ENCODE results near the gene SLC25A45.
"Not testable (repeated sequence)": the region's sequence is repeated elsewhere in the genome, so short reads cannot be mapped to it uniquely, and the experiment has no call there.

SLC25A45 gene

GRCh38 chr11:65338676-65339075 lies 43.8 kb downstream of the SLC25A45 start:
- H3K4me3 ChIP-seq (ENCODE audit: low read length) = no peak overlapping the region
- TF ChIP-seq, protein P1, sequence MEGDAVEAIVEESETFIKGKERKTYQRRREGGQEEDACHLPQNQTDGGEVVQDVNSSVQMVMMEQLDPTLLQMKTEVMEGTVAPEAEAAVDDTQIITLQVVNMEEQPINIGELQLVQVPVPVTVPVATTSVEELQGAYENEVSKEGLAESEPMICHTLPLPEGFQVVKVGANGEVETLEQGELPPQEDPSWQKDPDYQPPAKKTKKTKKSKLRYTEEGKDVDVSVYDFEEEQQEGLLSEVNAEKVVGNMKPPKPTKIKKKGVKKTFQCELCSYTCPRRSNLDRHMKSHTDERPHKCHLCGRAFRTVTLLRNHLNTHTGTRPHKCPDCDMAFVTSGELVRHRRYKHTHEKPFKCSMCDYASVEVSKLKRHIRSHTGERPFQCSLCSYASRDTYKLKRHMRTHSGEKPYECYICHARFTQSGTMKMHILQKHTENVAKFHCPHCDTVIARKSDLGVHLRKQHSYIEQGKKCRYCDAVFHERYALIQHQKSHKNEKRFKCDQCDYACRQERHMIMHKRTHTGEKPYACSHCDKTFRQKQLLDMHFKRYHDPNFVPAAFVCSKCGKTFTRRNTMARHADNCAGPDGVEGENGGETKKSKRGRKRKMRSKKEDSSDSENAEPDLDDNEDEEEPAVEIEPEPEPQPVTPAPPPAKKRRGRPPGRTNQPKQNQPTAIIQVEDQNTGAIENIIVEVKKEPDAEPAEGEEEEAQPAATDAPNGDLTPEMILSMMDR (conservative IDR thresholded peaks at IDR 0.05; ENCODE audit: low read length) = no peak
- no peak for DNase-seq (ENCODE audit: low read depth)

DNA sequence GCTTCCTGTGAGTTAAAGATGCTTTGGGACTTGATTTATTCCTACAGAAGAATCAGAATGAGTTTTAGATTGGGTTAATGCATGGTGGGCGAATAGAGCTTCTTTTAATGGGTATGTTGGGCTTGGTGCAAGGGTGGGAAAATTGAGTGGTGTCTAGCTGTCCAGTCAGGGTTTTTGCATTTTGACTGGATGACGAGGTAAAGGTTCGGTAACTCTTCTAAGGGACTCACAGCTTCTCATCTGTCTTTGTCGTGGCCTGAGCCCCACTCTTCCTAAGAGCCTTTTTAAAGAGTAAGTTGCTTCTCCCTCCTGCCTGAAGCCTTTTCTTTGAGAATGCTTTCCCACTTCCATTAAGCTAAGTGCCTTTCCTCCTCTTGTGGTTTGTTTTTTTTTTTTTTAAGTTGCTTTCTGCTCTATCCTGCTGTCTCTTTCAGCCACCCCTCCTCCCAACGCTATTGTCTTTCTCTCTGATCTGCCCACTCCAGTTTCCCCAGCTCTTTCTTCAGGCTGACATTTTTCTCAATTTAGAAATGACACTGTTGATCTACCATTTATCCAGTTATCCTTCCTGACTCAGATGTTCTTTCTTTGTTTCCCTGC lies 47.6 kb downstream of the SLC25A45 start:
- TF ChIP-seq, protein P1 (conservative IDR thresholded peaks at IDR 0.05; ENCODE audit: low read length) = no peak
- H3K4me3 ChIP-seq (ENCODE audit: low read length) = peak overlapping the region; percentile 91
- DNase-seq (ENCODE audit: low read depth) = no peak

GRCh38 chr11:65332591-65332990 lies 49.9 kb downstream of the SLC25A45 start:
- not testable (repeated sequence) for H3K4me3 ChIP-seq (ENCODE audit: low read length); DNase-seq (ENCODE audit: low read depth)

DNA sequence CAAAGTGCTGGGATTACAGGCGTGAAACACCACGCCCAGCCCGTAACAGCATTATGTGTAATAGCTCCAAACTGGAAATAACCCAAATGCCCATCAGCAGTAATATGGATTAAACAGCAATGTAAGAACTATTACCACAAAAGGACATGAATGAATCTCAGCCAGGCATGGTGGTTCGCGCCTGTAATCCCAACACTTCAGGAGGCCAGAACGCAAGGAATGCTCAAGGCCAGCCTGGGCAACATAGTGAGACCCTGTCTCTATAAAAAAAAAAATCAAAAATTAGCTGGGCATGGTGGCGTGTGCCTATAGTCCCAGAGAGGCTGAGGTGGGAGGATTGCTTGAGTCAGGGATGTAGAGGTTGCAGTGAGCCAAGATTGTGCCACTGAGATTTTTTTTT lies 51.9 kb downstream of the SLC25A45 start:
- H3K4me3 ChIP-seq (ENCODE audit: low read length) = no peak overlapping the region
- TF ChIP-seq, protein P1 (conservative IDR thresholded peaks at IDR 0.05; ENCODE audit: low read length) = no peak

GRCh38 chr11:65329944-65330403 lies 52.5 kb downstream of the SLC25A45 start:
- TF ChIP-seq, protein P1 (conservative IDR thresholded peaks at IDR 0.05; ENCODE audit: low read length) = peak; percentile 76
- DNase-seq (ENCODE audit: low read depth) = peak; percentile 89
- H3K4me3 ChIP-seq (ENCODE audit: low read length) = no peak overlapping the region

More for the DNA sequence above, 51.9 kb downstream of the SLC25A45 start:
- DNase-seq (ENCODE audit: low read depth) = no peak

GRCh38 chr11:65329478-65329877 lies 53.0 kb downstream of the SLC25A45 start:
- TF ChIP-seq, protein P1 (conservative IDR thresholded peaks at IDR 0.05; ENCODE audit: low read length) = no peak
- H3K4me3 ChIP-seq (ENCODE audit: low read length) = no peak overlapping the region
- no peak for DNase-seq (ENCODE audit: low read depth)

DNA sequence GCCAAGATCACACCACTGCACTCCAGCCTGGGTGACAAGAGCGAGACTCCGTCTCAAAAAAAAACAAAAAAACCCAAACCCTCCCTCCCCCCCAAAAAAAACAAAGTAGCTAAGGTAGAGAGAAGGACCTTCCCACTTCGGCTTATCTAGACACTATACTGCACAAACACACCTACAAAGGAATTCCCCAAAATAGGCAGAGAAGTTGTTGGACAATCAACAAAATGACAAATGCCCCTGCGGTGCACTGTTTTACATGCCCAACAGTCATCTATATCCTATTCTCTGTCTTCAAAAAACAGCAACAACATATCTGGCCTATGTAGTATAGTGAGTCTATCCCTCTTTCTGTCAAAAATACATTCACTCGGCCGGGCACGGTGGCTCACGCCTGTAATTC lies 55.4 kb downstream of the SLC25A45 start:
- DNase-seq (ENCODE audit: low read depth) = no peak
- TF ChIP-seq, protein P1 (conservative IDR thresholded peaks at IDR 0.05; ENCODE audit: low read length) = no peak
- no peak overlapping the region for H3K4me3 ChIP-seq (ENCODE audit: low read length)
